NCI-H1436 (cell line): ENCODE measurements around the gene UBR1.
"Not testable (repeated sequence)": the region's sequence is repeated elsewhere in the genome, so short reads cannot be mapped to it uniquely, and the experiment has no call there.

Experiments used
- DNase-seq: peaks from one replicate; lab custom pipeline; 2025; lab: John Stamatoyannopoulos, UW

The UBR1 gene

GRCh38 chr15:43105778-43106485 is at the start of gene UBR1:
TSS of gene UBR1 (minus strand) at chr15:43106038. CDS start at chr15:43106022, 16 bp downstream.
- peak; percentile 64 for DNase-seq

GRCh38 chr15:43153269-43153668 is 47.4 kb upstream of the UBR1 start:
- no peak for DNase-seq

GRCh38 chr15:43151688-43152087 is 45.9 kb upstream of the UBR1 start:
- no peak for DNase-seq

- no peak for DNase-seq
These were observed 44.5 kb upstream of the UBR1 start for GRCh38 chr15:43150191-43150929.

- DNase-seq = no peak
These were observed 40.3 kb upstream of the UBR1 start for GRCh38 chr15:43146184-43146583.

- no peak for DNase-seq
These were observed 38.7 kb upstream of the UBR1 start for GRCh38 chr15:43144512-43144911.

- no peak for DNase-seq
These were observed 37.5 kb upstream of the UBR1 start for GRCh38 chr15:43143203-43143941.

GRCh38 chr15:43135351-43135750 is 29.5 kb upstream of the UBR1 start:
- no peak for DNase-seq

GRCh38 chr15:43134157-43134635 is 28.4 kb upstream of the UBR1 start:
- DNase-seq = no peak

- peak; percentile 51 for DNase-seq
These were observed 27.8 kb upstream of the UBR1 start, which contains the start of gene TMEM62 for GRCh38 chr15:43133430-43134156. TSS of gene TMEM62 (plus strand) at chr15:43133586. CDS start at chr15:43133803, 217 bp downstream.

- no peak for DNase-seq
These were observed 27.1 kb upstream of the UBR1 start for GRCh38 chr15:43132830-43133429.

- no peak for DNase-seq
These were observed 23.1 kb upstream of the UBR1 start for GRCh38 chr15:43128980-43129335.

- DNase-seq = not testable (repeated sequence)
These were observed 22.5 kb upstream of the UBR1 start for GRCh38 chr15:43128174-43128979.

- DNase-seq = no peak
These were observed 21.9 kb upstream of the UBR1 start for GRCh38 chr15:43127752-43128151.

GRCh38 chr15:43126356-43126755 is 20.5 kb upstream of the UBR1 start:
- DNase-seq = no peak

- no peak for DNase-seq
These were observed 19.3 kb upstream of the UBR1 start for GRCh38 chr15:43125100-43125661.

GRCh38 chr15:43121863-43122262 is 16.0 kb upstream of the UBR1 start:
- DNase-seq = no peak

- DNase-seq = no peak
These were observed 13.0 kb upstream of the UBR1 start for GRCh38 chr15:43118829-43119228.

- no peak for DNase-seq
These were observed 12.4 kb upstream of the UBR1 start for GRCh38 chr15:43118286-43118685.

- DNase-seq = no peak
These were observed 5.5 kb upstream of the UBR1 start for GRCh38 chr15:43111354-43111753.
